GM19455 (cell line): ENCODE results near the gene CELSR3.

Experiments used
- ATAC-seq: cut with Tn5 transposase; IDR thresholded peaks from one replicate; pipeline ENCODE4 v1.9.1; 2021; ENCODE audit not compliant: unreplicated experiment

Gene CELSR3

GRCh38 chr3:48686538-48687219 is 24.0 kb upstream of the CELSR3 start:
- no peak for ATAC-seq

GRCh38 chr3:48685603-48686511 is 23.2 kb upstream of the CELSR3 start, which contains the start of gene NCKIPSD:
Gene NCKIPSD, minus strand, starts transcription at chr3:48685915. Its CDS starts 108 bp downstream, at chr3:48685807.
- peak; percentile 71 for ATAC-seq

- ATAC-seq, result no peak
These were observed 22.6 kb upstream of the CELSR3 start for GRCh38 chr3:48685293-48685602.

- ATAC-seq, result no peak
These were observed 21.9 kb upstream of the CELSR3 start for GRCh38 chr3:48684480-48685143.

GRCh38 chr3:48684054-48684349 is 21.3 kb upstream of the CELSR3 start:
- no peak for ATAC-seq

- no peak for ATAC-seq
These were observed 20.1 kb upstream of the CELSR3 start for GRCh38 chr3:48682786-48683185.

GRCh38 chr3:48681974-48682610 is 19.4 kb upstream of the CELSR3 start:
- ATAC-seq, result no peak

GRCh38 chr3:48681541-48681880 is 18.8 kb upstream of the CELSR3 start:
- ATAC-seq, result no peak

- ATAC-seq, result no peak
These were observed 18.3 kb upstream of the CELSR3 start for GRCh38 chr3:48680811-48681540.

- no peak for ATAC-seq
These were observed 17.0 kb upstream of the CELSR3 start for GRCh38 chr3:48679411-48680391.

- ATAC-seq, result no peak
These were observed 16.1 kb upstream of the CELSR3 start for GRCh38 chr3:48678566-48679380.

GRCh38 chr3:48678056-48678455 is 15.4 kb upstream of the CELSR3 start:
- ATAC-seq, result no peak

GRCh38 chr3:48674505-48674904 is 11.8 kb upstream of the CELSR3 start:
- ATAC-seq, result no peak

- no peak for ATAC-seq
These were observed 9.8 kb upstream of the CELSR3 start for GRCh38 chr3:48672522-48672921.

- no peak for ATAC-seq
These were observed 2.2 kb upstream of the CELSR3 start for GRCh38 chr3:48664929-48665328.

- ATAC-seq, result no peak
These were observed 1.6 kb upstream of the CELSR3 start for GRCh38 chr3:48664313-48664644.

- ATAC-seq, result peak; percentile 87
These were observed 1.0 kb upstream of the CELSR3 start for GRCh38 chr3:48663489-48664312.

GRCh38 chr3:48662145-48662752 is 437 bp downstream of the CELSR3 start:
- ATAC-seq, result no peak
